ENCODE results near the gene ITPRID2.
"Not testable (repeated sequence)": the region's sequence is repeated elsewhere in the genome, so short reads cannot be mapped to it uniquely, and the experiment has no call there.

ITPRID2 gene

GRCh38 chr2:181918188-181918587 is 26.7 kb downstream of the ITPRID2 start:
- no peak for DNase-seq

DNA sequence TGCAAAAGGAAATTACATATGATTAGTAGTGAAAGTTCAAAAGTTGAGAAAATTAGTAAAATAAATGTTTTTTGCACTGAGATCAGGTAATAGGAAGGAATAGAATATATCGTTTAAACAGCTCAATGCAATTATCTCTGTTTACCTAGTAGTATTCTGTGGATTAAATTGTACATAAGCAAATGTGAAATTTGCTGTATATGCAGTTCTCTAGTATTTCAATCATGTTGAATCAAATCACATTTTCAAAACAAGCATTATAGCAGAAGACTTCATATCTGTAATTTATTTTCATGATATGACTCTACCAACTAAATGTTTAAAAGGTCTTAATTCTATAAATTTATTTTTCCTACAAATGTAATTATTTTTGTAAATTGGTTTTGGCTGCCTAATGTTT is 31.6 kb downstream of the ITPRID2 start:
- no peak for DNase-seq

DNA sequence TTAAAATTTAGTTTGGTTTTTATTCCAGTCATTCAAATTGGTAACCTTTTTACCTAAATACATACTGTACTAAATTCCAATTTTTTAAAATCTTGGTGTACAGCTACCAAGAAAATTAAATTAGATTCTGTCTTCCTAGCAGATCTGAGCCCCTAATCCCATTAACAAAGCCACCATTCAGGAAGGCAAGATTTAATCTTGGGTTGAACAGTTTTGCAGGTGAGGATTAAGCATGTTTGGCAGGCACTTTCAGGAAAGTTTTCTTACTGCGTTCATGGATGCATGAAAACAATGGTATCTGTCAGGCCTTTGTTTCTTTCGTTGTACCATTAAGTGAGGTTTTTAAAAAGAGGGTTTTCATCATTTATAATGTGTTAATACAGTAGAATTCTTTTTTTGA is 32.8 kb downstream of the ITPRID2 start:
- DNase-seq, result no peak

DNA sequence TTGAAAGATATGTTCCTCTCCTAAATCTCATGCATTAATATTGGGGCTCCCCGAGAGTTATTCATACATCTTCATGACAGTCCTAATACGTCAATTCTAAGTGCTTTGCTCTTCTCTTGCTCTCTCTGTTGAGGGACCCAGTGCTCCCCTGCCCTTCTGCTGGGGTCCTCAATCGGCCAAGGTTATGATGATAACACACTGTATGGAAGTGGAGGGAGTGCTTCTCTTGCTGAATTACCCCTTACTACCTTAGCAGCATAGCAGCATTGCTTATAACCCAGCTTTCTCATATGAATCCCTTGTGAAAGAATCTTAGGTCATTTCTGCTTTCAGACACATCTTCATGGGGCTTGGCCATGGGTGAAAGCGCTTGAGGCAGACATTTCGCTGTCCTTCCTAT is 43.2 kb downstream of the ITPRID2 start:
- DNase-seq, result no peak

- no peak for DNase-seq
Measured at GRCh38 chr2:181937473-181937872, 45.9 kb downstream of the ITPRID2 start.

DNA sequence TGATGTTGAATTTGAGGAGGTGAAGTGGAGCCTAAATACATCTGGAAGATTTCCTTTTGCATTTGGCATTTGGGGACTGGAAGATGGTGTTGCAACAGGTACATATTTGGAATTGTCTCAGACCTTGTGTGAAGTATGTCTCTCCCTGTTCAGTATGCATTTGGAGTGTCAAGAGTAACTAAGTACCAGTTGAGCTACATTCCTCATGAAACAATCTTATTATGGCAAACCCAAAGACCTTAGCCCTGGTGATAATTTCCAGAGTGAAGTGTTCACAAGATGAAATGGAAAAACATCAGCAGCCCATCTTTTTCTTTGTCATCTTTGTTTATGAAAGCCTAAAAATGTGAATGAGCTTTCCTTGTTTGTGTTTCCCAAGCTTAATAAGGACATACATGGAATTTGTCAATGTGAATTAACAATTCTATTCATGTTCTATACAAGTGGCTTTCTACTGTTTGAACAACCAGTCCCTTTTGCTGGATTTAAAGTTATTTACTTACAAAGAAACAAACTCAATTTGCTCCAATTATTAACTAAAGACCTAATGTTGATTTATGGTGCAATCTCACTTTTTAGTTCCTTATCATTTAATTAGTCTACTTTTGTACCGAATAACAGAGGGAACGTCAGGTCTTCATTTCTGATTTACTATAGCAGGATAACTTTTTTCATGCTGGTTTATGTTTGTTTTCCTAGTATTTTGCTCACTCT is 52.0 kb downstream of the ITPRID2 start:
- DNase-seq, result no peak

DNA sequence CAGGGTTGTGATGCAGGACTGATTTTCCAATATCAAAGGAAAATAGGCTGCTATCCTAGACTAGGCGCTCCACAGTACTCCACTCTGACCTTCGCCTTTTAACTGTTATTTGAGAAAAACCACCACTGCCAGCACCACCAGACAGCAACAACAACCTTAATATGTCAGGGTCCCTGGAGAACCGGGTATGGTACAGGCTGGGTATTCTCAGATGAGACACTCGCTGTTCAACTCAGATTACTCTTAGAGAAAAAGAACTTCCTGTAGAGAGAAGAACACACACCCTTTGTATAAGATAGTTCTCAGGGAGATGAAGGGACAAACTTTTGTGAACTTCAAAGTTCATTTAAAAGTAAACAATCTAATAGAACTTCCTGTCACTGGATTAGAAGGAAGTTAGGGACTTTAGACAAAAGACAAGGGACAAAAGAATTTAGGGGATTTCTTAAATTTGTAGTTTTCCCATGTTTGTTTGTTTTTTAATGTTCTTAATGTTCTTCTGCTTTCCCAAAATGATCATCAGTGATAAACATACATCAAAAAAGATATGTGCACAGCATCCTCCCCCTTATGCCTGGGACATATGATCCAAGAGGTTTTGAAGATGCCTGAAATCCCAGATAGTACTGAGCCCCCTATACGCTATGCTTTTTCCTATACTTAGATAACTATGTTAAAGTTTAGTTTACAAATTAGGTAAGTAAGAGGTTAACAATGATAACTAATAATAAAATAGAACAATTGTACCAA is 52.8 kb downstream of the ITPRID2 start:
- no peak for DNase-seq

GRCh38 chr2:181944914-181945291 is 53.4 kb downstream of the ITPRID2 start:
- DNase-seq, result no peak

DNA sequence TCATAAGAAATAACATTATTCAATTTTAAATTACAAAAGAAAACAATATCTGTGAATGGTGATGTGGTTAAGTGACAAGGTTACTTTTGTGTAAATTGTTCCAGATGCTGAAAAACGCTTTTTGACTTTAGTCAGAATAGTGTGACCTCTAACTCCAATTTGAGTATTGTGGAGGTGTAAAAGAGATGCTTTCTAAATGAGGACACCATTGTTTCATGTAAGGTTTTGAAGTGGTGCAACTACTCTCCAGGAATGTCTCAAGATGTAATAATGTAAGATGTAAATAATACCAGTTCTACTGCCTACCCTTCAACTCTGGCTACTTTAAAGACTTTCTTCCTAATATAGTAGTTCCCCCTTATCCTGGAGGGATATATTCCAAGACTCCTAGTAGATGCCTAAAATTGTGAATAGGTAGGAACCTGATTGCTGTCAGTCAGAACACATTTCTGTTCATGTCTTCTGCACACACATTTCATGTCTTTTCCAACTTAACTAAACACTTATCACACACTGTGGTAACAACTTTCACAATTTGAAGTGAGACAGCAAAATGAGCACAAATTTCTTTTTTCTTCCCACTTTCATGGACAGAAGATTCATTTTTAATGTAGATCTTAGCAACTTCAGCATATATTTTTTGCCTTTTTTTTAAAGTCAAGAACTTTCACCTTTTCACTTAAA is 55.1 kb downstream of the ITPRID2 start:
- DNase-seq, result no peak

- no peak for DNase-seq
Measured at GRCh38 chr2:181947273-181947672, 55.7 kb downstream of the ITPRID2 start.

- DNase-seq, result no peak
Measured at GRCh38 chr2:181948227-181948626, 56.7 kb downstream of the ITPRID2 start.

DNA sequence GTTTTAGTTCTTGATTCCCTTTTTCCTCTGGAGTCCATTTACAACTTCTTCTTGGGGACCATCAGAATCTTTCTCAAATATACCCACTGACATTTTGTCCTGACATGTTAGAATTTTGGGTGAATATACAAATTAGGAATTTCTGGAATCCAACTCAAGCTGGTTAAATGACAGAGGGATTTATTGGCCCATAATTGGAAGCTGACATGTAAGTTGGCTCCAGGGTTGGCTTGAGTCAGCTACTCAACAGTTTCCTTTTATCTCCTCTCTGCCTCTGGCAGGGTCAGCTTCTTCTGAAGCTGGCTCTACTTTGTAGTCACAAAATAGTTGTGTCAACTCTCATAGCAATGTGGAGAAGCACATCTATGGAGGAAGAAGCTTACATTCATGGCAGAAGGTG is 57.5 kb downstream of the ITPRID2 start:
- no peak for DNase-seq

DNA sequence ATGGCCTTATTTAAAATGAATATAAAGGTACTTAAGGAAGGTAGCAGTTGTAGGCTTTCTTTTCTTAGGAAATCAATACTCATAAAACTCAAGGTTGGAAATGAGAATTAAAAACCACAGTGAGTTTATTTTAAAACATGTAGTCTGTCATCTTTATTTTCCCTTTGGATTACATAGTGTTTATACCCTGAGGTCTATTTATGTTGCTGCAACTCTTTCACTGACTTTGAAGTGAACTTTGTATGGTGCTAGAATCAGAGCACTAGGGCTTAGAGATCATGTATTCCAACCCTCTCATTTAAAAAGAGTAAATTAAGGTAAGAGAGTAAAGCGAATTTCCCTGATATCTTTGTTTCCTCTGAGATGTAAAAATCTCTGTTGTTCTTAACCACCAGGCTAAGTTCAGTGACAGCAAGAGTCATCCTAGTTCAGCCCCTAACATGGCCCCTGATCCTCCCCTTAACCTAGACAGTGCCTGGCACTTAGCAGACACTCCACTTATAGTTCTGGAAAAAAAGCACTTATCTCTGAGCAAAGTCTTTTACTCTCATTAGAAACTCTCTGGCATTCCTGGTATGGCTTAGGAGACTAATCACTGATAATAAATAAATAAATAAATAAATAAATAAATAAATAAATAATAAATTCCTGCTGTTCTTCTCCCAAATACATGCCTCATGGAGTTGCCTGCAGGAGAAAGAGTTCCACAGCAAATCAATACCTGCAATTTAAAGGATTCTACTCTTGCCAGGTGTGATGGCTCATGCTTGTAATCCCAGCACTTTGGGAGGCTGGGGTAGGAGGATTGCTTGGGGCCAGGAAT is 61.1 kb downstream of the ITPRID2 start:
- no peak for DNase-seq

- DNase-seq, result no peak
Measured at GRCh38 chr2:181953881-181954537, 62.5 kb downstream of the ITPRID2 start.

GRCh38 chr2:181954538-181954883 is 63.0 kb downstream of the ITPRID2 start:
- no peak for DNase-seq

DNA sequence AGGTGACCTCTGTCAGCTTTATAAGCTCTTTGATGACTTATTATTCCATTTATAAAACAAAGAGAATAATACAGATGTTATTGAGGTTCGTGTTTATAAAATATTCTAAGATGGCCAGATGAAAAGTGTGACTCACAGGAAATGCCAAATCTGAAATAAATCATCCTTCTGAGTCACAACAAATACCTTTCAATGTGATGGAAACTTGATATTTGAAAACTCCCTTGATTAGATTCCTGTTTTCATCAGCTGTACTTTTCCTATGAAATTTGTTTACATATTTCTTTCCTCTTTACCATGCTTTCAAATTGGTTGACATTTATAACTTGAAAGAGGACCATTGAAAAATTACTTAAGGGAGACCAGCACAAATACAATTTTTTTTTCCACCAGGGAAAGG is 63.5 kb downstream of the ITPRID2 start:
- no peak for DNase-seq

- DNase-seq, result not testable (repeated sequence)
Measured at GRCh38 chr2:181955866-181956265, 64.3 kb downstream of the ITPRID2 start.

GRCh38 chr2:181957668-181958067 is 66.1 kb downstream of the ITPRID2 start:
- no peak for DNase-seq

DNA sequence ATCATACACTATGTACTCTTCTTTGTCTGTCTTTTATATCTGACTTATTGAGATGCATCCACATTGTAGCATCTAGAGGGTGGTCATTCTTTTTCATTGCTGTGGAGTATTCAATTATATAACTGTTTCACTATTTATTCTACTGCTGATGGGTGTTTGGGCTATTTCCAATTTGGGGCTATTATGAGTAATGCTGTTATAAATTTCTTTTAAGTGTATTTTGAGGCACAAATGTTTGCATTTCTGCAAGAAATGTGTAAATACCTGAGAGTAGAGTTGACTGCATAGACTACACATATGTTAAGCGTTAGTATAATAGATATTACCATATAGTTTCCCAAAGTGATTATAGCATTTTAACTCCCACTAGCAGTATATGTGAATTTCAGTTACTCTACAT is 67.2 kb downstream of the ITPRID2 start:
- DNase-seq, result no peak

- no peak for DNase-seq
Measured at GRCh38 chr2:181959508-181959907, 68.0 kb downstream of the ITPRID2 start.

DNA sequence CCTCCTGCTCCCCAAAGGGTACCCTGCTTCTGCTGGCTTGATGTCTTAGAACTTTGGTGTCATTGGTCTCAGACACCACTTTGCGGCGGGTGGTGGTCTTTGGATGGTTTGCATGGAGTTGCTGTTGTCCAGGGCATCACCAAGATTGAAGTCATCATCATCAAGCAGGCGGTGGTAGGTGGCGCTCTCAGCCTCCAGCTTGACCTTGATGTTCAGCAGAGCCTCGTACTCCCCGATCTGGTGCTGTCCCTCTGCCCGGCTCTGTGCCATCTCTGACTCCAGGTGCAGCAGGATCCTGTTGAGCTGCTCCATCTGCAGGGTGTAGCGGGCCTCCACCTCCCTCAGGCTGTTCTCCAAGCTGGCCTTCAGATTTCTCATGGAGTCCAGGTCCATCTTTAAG is 69.6 kb downstream of the ITPRID2 start:
- not testable (repeated sequence) for DNase-seq

GRCh38 chr2:181962142-181962541 is 70.6 kb downstream of the ITPRID2 start:
- DNase-seq, result no peak

All from NCI-H774 (cell line).